Stimulated activated CD8-positive, alpha-beta memory T cell treated with anti-CD3 and anti-CD28 coated beads, Interleukin-7, amount 100 ng/mL, for 24 hours (primary cell): Measurements from ENCODE around the gene RTP5.

Experiments used
- DNase-seq: peaks from one replicate; pipeline ENCODE4 v3.0.0-alpha.2; 2020; ENCODE audit warnings: low read depth

RTP5 gene

GRCh38 chr2:241887806-241888522, 18.4 kb downstream of the RTP5 start:
- no peak for DNase-seq

- DNase-seq, result no peak
These were observed 19.1 kb downstream of the RTP5 start for GRCh38 chr2:241888641-241889040.

GRCh38 chr2:241890524-241891235, 21.2 kb downstream of the RTP5 start:
- DNase-seq, result no peak

- DNase-seq, result no peak
These were observed 21.9 kb downstream of the RTP5 start for GRCh38 chr2:241891315-241891987.

GRCh38 chr2:241891988-241892298, 22.4 kb downstream of the RTP5 start:
- DNase-seq, result no peak

GRCh38 chr2:241892299-241893137, 23.0 kb downstream of the RTP5 start:
- DNase-seq, result no peak

GRCh38 chr2:241893265-241893664, 23.7 kb downstream of the RTP5 start:
- no peak for DNase-seq

GRCh38 chr2:241894056-241894641, 24.6 kb downstream of the RTP5 start:
- DNase-seq, result no peak

- DNase-seq, result no peak
These were observed 25.3 kb downstream of the RTP5 start for GRCh38 chr2:241894681-241895426.

- no peak for DNase-seq
These were observed 25.8 kb downstream of the RTP5 start for GRCh38 chr2:241895427-241895711.

- DNase-seq, result no peak
These were observed 26.4 kb downstream of the RTP5 start for GRCh38 chr2:241895712-241896641.

GRCh38 chr2:241896746-241897201, 27.2 kb downstream of the RTP5 start:
- DNase-seq, result no peak

- DNase-seq, result no peak
These were observed 27.8 kb downstream of the RTP5 start for GRCh38 chr2:241897231-241897916.

- no peak for DNase-seq
These were observed 29.1 kb downstream of the RTP5 start for GRCh38 chr2:241898463-241899270.

GRCh38 chr2:241900251-241901017, 30.9 kb downstream of the RTP5 start:
- no peak for DNase-seq

- DNase-seq, result no peak
These were observed 31.5 kb downstream of the RTP5 start for GRCh38 chr2:241901018-241901380.

- DNase-seq, result no peak
These were observed 32.2 kb downstream of the RTP5 start for GRCh38 chr2:241901500-241902351.
